ENCODE data around the gene HSPA12A.

HSPA12A gene

DNA sequence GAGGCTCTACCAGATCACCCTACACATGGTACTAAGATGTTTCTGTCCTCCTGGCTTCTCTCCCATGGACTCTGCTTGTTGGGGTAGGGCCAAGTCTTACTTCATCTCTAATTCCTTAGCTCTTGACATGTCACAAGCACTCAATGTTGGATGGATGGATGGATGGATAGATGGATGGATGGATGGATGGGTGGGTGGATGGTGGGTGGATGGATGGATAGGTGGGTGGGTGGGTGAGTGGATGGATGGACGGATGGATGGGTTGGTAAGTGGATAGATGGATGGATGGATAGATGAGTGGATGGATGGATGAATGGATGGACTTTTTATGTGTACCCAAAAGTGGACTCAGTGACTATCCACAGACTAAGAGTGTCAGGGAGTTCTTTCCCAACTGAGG is 28.5 kb downstream of the HSPA12A start (continued):
- TF ChIP-seq ZSCAN23 (tag by site-specific recombination; IDR thresholded peaks at IDR 0.05) (no peak), ZNF366 (tag by site-specific recombination; conservative IDR thresholded peaks at IDR 0.05) (peak; percentile 97), ZNF112 (tag by site-specific recombination; IDR thresholded peaks at IDR 0.05) (no peak), HOXC10 (CRISPR knock-in tag; IDR thresholded peaks at IDR 0.05) (no peak), ZNF843 (tag by site-specific recombination; IDR thresholded peaks at IDR 0.05) (no peak), ZNF138 (tag by site-specific recombination; IDR thresholded peaks at IDR 0.05; ENCODE audit: borderline replicate concordance) (no peak), ZFHX2 (tag by site-specific recombination; conservative IDR thresholded peaks at IDR 0.05) (peak; percentile 63)
- TF ChIP-seq, protein P1, sequence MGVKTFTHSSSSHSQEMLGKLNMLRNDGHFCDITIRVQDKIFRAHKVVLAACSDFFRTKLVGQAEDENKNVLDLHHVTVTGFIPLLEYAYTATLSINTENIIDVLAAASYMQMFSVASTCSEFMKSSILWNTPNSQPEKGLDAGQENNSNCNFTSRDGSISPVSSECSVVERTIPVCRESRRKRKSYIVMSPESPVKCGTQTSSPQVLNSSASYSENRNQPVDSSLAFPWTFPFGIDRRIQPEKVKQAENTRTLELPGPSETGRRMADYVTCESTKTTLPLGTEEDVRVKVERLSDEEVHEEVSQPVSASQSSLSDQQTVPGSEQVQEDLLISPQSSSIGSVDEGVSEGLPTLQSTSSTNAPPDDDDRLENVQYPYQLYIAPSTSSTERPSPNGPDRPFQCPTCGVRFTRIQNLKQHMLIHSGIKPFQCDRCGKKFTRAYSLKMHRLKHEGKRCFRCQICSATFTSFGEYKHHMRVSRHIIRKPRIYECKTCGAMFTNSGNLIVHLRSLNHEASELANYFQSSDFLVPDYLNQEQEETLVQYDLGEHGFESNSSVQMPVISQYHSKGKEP (tag by site-specific recombination; IDR thresholded peaks at IDR 0.05), result no peak
- TF ChIP-seq, protein P2, sequence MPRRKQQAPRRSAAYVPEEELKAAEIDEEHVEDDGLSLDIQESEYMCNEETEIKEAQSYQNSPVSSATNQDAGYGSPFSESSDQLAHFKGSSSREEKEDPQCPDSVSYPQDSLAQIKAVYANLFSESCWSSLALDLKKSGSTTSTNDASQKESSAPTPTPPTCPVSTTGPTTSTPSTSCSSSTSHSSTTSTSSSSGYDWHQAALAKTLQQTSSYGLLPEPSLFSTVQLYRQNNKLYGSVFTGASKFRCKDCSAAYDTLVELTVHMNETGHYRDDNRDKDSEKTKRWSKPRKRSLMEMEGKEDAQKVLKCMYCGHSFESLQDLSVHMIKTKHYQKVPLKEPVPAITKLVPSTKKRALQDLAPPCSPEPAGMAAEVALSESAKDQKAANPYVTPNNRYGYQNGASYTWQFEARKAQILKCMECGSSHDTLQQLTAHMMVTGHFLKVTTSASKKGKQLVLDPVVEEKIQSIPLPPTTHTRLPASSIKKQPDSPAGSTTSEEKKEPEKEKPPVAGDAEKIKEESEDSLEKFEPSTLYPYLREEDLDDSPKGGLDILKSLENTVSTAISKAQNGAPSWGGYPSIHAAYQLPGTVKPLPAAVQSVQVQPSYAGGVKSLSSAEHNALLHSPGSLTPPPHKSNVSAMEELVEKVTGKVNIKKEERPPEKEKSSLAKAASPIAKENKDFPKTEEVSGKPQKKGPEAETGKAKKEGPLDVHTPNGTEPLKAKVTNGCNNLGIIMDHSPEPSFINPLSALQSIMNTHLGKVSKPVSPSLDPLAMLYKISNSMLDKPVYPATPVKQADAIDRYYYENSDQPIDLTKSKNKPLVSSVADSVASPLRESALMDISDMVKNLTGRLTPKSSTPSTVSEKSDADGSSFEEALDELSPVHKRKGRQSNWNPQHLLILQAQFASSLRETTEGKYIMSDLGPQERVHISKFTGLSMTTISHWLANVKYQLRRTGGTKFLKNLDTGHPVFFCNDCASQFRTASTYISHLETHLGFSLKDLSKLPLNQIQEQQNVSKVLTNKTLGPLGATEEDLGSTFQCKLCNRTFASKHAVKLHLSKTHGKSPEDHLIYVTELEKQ (tag by site-specific recombination; IDR thresholded peaks at IDR 0.05; ENCODE audit: borderline replicate concordance), result no peak

DNA sequence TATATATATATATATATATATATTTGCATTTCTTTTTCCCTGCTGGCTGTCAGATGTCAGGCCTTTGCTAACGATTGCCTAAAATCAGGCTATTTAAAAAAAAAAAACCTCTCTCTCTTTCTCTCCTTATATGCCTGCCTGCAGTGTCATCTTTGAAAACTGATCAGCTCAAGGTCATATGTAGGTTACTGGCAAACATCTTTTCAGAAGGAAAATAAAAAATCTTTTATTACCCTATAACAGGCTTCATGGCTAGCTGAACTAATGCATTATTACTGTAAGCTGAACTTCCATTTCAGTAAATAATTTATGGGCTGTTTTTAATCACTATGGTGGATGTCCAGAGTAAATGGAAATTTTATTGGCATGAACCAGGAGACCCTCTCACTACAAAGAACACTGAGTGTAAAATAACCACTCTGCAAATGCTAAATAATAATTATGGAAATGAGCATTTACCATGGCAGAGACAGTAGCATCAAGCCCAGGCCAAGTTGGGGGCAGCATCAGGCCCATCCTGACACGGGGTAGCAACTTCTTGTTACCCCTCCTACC is 29.3 kb downstream of the HSPA12A start:
- H3K4me3 ChIP-seq (ENCODE audit: low read depth, low read length), result no peak overlapping the region
- H3K4me1 ChIP-seq (ENCODE audit: control insufficient read depth, insufficient read depth, low read length), result peaks cover 3% of the 10 kb centered on the region; the same call in 1 of the 2 replicates
- H3K36me3 ChIP-seq (ENCODE audit: control insufficient read depth in 2 of 2, insufficient read depth in 1 of 2, low read length in 2 of 2), result no peaks in the 10 kb centered on the region
- CTCF ChIA-PET, result interaction anchor here (0.6 kb wide), 1 partner anchor 24 kb away, joined by 5 read pairs; no protein-coding TSS in a partner anchor
- no peaks in the 10 kb centered on the region for H3K9me3 ChIP-seq (ENCODE audit: control insufficient read depth, insufficient read depth, low read depth, low read length)
- POLR2A ChIA-PET, result interaction anchor here (1.0 kb wide), 1 partner anchor 12 kb away, joined by 8 read pairs; no protein-coding TSS in a partner anchor
- TF ChIP-seq, protein P3, sequence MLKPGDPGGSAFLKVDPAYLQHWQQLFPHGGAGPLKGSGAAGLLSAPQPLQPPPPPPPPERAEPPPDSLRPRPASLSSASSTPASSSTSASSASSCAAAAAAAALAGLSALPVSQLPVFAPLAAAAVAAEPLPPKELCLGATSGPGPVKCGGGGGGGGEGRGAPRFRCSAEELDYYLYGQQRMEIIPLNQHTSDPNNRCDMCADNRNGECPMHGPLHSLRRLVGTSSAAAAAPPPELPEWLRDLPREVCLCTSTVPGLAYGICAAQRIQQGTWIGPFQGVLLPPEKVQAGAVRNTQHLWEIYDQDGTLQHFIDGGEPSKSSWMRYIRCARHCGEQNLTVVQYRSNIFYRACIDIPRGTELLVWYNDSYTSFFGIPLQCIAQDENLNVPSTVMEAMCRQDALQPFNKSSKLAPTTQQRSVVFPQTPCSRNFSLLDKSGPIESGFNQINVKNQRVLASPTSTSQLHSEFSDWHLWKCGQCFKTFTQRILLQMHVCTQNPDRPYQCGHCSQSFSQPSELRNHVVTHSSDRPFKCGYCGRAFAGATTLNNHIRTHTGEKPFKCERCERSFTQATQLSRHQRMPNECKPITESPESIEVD (tag by site-specific recombination; IDR thresholded peaks at IDR 0.05), result 0 out of 2 replicates have a peak, but pooled peaks have one; percentile 10
- TF ChIP-seq, protein P4, sequence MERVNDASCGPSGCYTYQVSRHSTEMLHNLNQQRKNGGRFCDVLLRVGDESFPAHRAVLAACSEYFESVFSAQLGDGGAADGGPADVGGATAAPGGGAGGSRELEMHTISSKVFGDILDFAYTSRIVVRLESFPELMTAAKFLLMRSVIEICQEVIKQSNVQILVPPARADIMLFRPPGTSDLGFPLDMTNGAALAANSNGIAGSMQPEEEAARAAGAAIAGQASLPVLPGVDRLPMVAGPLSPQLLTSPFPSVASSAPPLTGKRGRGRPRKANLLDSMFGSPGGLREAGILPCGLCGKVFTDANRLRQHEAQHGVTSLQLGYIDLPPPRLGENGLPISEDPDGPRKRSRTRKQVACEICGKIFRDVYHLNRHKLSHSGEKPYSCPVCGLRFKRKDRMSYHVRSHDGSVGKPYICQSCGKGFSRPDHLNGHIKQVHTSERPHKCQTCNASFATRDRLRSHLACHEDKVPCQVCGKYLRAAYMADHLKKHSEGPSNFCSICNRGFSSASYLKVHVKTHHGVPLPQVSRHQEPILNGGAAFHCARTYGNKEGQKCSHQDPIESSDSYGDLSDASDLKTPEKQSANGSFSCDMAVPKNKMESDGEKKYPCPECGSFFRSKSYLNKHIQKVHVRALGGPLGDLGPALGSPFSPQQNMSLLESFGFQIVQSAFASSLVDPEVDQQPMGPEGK (tag by site-specific recombination; IDR thresholded peaks at IDR 0.05), result no peak
- no peak for TF ChIP-seq ZNF19 (tag by site-specific recombination; IDR thresholded peaks at IDR 0.05; ENCODE audit: low read depth)
- H3K27ac ChIP-seq (ENCODE audit: extremely low read depth, low read depth, low read length), result no peak overlapping the region

DNA sequence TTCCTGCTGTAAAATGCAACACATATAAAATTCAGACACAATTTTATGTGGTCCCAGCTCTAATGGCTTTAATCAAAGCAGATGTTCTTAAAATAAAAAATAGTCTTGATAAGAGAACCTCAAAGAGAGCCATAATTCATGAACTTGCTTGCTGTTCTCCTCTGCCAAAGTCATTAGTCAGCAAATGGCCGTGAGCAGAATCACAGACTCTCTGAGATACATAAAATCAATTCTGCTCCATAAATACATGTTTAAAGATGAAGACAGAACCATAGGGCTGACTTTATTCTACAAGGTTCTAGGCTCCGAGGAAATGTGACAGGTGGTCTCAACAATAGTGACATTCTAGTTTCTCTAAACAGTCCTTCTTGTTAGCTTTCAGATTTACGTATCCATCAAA is 29.8 kb downstream of the HSPA12A start:
- Histone ChIP-seq H3K4me1 (ENCODE audit: control insufficient read depth, insufficient read depth, low read length) (peaks cover 3% of the 10 kb centered on the region; the same call in 1 of the 2 replicates), H3K36me3 (ENCODE audit: control insufficient read depth in 2 of 2, insufficient read depth in 1 of 2, low read length in 2 of 2) (no peaks in the 10 kb centered on the region), H3K4me3 (ENCODE audit: low read depth, low read length) (no peak overlapping the region), H3K9me3 (ENCODE audit: control insufficient read depth, insufficient read depth, low read depth, low read length) (no peaks in the 10 kb centered on the region), H3K27ac (ENCODE audit: extremely low read depth, low read depth, low read length) (no peak overlapping the region)
- ChIA-PET CTCF (interaction anchor here (0.5 kb wide), 1 partner anchor 12 kb away, joined by 3 read pairs; no protein-coding TSS in a partner anchor), POLR2A (no interaction called here)
- TF ChIP-seq, protein P5, sequence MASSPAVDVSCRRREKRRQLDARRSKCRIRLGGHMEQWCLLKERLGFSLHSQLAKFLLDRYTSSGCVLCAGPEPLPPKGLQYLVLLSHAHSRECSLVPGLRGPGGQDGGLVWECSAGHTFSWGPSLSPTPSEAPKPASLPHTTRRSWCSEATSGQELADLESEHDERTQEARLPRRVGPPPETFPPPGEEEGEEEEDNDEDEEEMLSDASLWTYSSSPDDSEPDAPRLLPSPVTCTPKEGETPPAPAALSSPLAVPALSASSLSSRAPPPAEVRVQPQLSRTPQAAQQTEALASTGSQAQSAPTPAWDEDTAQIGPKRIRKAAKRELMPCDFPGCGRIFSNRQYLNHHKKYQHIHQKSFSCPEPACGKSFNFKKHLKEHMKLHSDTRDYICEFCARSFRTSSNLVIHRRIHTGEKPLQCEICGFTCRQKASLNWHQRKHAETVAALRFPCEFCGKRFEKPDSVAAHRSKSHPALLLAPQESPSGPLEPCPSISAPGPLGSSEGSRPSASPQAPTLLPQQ (tag by site-specific recombination; IDR thresholded peaks at IDR 0.05), result no peak
- TF ChIP-seq, protein P6, sequence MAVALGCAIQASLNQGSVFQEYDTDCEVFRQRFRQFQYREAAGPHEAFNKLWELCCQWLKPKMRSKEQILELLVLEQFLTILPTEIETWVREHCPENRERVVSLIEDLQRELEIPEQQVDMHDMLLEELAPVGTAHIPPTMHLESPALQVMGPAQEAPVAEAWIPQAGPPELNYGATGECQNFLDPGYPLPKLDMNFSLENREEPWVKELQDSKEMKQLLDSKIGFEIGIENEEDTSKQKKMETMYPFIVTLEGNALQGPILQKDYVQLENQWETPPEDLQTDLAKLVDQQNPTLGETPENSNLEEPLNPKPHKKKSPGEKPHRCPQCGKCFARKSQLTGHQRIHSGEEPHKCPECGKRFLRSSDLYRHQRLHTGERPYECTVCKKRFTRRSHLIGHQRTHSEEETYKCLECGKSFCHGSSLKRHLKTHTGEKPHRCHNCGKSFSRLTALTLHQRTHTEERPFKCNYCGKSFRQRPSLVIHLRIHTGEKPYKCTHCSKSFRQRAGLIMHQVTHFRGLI (tag by site-specific recombination; IDR thresholded peaks at IDR 0.05), result no peak
- no peak for TF ChIP-seq ZNF16 (tag by site-specific recombination; IDR thresholded peaks at IDR 0.05; ENCODE audit: low read depth)
- TF ChIP-seq ZBTB21 (tag by site-specific recombination; IDR thresholded peaks at IDR 0.05), result no peak
- no peak for TF ChIP-seq GLI2 (tag by site-specific recombination; IDR thresholded peaks at IDR 0.05; ENCODE audit: borderline replicate concordance, low read depth)
- no peak for TF ChIP-seq ZBTB7A (tag by site-specific recombination; IDR thresholded peaks at IDR 0.05; ENCODE audit: low read depth)
- no peak for TF ChIP-seq ZBTB17 (tag by site-specific recombination; IDR thresholded peaks at IDR 0.05)
- TF ChIP-seq ZNF292 (tag by site-specific recombination; IDR thresholded peaks at IDR 0.05; ENCODE audit: borderline replicate concordance, low read depth), result no peak
- TF ChIP-seq GFI1B (tag by site-specific recombination; IDR thresholded peaks at IDR 0.05), result no peak

All from HEK293 (cell line).